NCI-H748 treated with DMSO at 0.1 percent for 48 hours (cell line): ENCODE measurements around the gene CCDC69.

Source experiments
- DNase-seq: peaks from one replicate; lab custom pipeline; 2025; lab: John Stamatoyannopoulos, UW

The CCDC69 gene

GRCh38 chr5:151164687-151165392 is 59.1 kb downstream of the CCDC69 start:
- DNase-seq, result peak; percentile 58

GRCh38 chr5:151162776-151163175 is 61.1 kb downstream of the CCDC69 start:
- no peak for DNase-seq

GRCh38 chr5:151159649-151160373 is 64.1 kb downstream of the CCDC69 start:
- no peak for DNase-seq

- no peak for DNase-seq
These were observed 65.6 kb downstream of the CCDC69 start for GRCh38 chr5:151158287-151158661.

GRCh38 chr5:151157426-151158286 is 66.2 kb downstream of the CCDC69 start, which contains the start of gene ANXA6:
Gene ANXA6 (minus strand): TSS chr5:151157779. CDS start chr5:151147901, 9,878 bp downstream.
- DNase-seq, result no peak

GRCh38 chr5:151156507-151157420 is 67.1 kb downstream of the CCDC69 start:
- DNase-seq, result no peak

GRCh38 chr5:151155775-151156506 is 68.0 kb downstream of the CCDC69 start:
- DNase-seq, result no peak

GRCh38 chr5:151154931-151155774 is 68.7 kb downstream of the CCDC69 start:
- DNase-seq, result no peak

- no peak for DNase-seq
These were observed 70.1 kb downstream of the CCDC69 start for GRCh38 chr5:151153766-151154272.

- DNase-seq, result no peak
These were observed 70.6 kb downstream of the CCDC69 start for GRCh38 chr5:151153300-151153699.

GRCh38 chr5:151151793-151152192 is 72.1 kb downstream of the CCDC69 start:
- DNase-seq, result no peak

- DNase-seq, result no peak
These were observed 72.6 kb downstream of the CCDC69 start for GRCh38 chr5:151151263-151151660.

- DNase-seq, result no peak
These were observed 73.2 kb downstream of the CCDC69 start for GRCh38 chr5:151150471-151151262.

- DNase-seq, result no peak
These were observed 75.3 kb downstream of the CCDC69 start for GRCh38 chr5:151148583-151148982.

- no peak for DNase-seq
These were observed 76.9 kb downstream of the CCDC69 start for GRCh38 chr5:151147033-151147432.

GRCh38 chr5:151146061-151146460 is 77.8 kb downstream of the CCDC69 start:
- DNase-seq, result no peak

- DNase-seq, result no peak
These were observed 79.0 kb downstream of the CCDC69 start for GRCh38 chr5:151144922-151145321.

GRCh38 chr5:151144275-151144674 is 79.6 kb downstream of the CCDC69 start:
- no peak for DNase-seq

- no peak for DNase-seq
These were observed 80.2 kb downstream of the CCDC69 start for GRCh38 chr5:151143645-151144044.
